Suprapubic skin (tissue), 4 donors: ENCODE data around the gene HDAC1. TPM values are rescaled to one million over a fixed set of nuclear protein-coding genes. Genes with fewer than 3 reads are reported as not detected.
"Not testable (repeated sequence)": the region's sequence is repeated elsewhere in the genome, so short reads cannot be mapped to it uniquely, and the experiment has no call there.

Experiments
- DNase-seq, 2 donors: peaks; one replicate each; pipeline ENCODE4 v3.0.0-alpha.2; 2019; ENCODE audit warnings: low spot score in 2 of 2
- H3K27ac ChIP-seq: fragments of 200-600 bp; sonication (generic); one replicate; pipeline ENCODE4 v1.5.1; 2019
- H3K27me3 ChIP-seq: fragments of 200-600 bp; sonication (generic); one replicate; pipeline ENCODE4 v1.5.1; 2019
- H3K36me3 ChIP-seq: fragments of 200-600 bp; sonication (generic); one replicate; pipeline ENCODE4 v1.5.1; 2019
- H3K4me1 ChIP-seq: fragments of 200-600 bp; sonication (generic); one replicate; pipeline ENCODE4 v1.5.1; 2019
- H3K4me3 ChIP-seq: fragments of 200-600 bp; sonication (generic); one replicate; pipeline ENCODE4 v1.5.1; 2019; ENCODE audit warnings: mild to moderate bottlenecking
- H3K9me3 ChIP-seq: fragments of 200-600 bp; sonication (generic); one replicate; pipeline ENCODE4 v1.5.1; 2019
- EP300 ChIP-seq: sonication (generic); formaldehyde crosslinking; IDR thresholded peaks from one replicate; pipeline ENCODE4 v1.6.1; 2017; ENCODE audit warnings: antibody characterized with exemption
- POLR2A ChIP-seq, 2 donors: fragments of 450-650 bp; IDR thresholded peaks; one replicate each; pipeline ENCODE4 v1.6.1; 2017; ENCODE audit warnings: antibody characterized with exemption in 2 of 2, mild to moderate bottlenecking in 2 of 2, moderate library complexity in 2 of 2
- POLR2AphosphoS5 ChIP-seq, 3 donors: sonication (generic); formaldehyde crosslinking; IDR thresholded peaks; one replicate each; pipeline ENCODE4 v1.6.1; 2017; ENCODE audit warnings: antibody characterized with exemption in 3 of 3
- WGBS: methylation state at CpG from one replicate; pipeline ENCODE4 v1.1.5; 2018; 5-methylcytosine and 5-hydroxymethylcytosine counted together
- total RNA-seq, 4 donors: library from RNA; depleted of rRNA; stranded (reverse); fragments of >200 nt; gene quantifications; one replicate each; pipeline ENCODE4 v1.1.0, GENCODE V29; 2016
- TF ChIP-seq, protein P1 (sequence below), 2 donors: fragments of 200-600 bp in 1 of 2; fragments of 450-650 bp in 1 of 2; sonication (generic) in 1 of 2; IDR thresholded peaks; one replicate each; pipeline ENCODE4 v1.5.1; 2016 to 2019; ENCODE audit warnings: antibody characterized with exemption in 2 of 2, mild to moderate bottlenecking in 1 of 2, moderate library complexity in 1 of 2

Gene HDAC1
- total RNA-seq, 4 donors from 2014 or later = 34.4 to 52.9 (median 40.2) TPM

- peak in 1 of 2 donors; percentile 61 for DNase-seq
These were observed 16.5 kb upstream of the HDAC1 start for GRCh38 chr1:32275424-32275823.

GRCh38 chr1:32276032-32276782 is 15.7 kb upstream of the HDAC1 start:
- WGBS = 85% methylated on average over 27 of the region's 30 CpGs
- no peak for TF ChIP-seq POLR2A (IDR thresholded peaks at IDR 0.05)
- TF ChIP-seq, protein P1, sequence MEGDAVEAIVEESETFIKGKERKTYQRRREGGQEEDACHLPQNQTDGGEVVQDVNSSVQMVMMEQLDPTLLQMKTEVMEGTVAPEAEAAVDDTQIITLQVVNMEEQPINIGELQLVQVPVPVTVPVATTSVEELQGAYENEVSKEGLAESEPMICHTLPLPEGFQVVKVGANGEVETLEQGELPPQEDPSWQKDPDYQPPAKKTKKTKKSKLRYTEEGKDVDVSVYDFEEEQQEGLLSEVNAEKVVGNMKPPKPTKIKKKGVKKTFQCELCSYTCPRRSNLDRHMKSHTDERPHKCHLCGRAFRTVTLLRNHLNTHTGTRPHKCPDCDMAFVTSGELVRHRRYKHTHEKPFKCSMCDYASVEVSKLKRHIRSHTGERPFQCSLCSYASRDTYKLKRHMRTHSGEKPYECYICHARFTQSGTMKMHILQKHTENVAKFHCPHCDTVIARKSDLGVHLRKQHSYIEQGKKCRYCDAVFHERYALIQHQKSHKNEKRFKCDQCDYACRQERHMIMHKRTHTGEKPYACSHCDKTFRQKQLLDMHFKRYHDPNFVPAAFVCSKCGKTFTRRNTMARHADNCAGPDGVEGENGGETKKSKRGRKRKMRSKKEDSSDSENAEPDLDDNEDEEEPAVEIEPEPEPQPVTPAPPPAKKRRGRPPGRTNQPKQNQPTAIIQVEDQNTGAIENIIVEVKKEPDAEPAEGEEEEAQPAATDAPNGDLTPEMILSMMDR (IDR thresholded peaks at IDR 0.05) = no peak
- no peak for TF ChIP-seq POLR2AphosphoS5 (IDR thresholded peaks at IDR 0.05)
- TF ChIP-seq EP300 = no peak

More at GRCh38 chr1:32275424-32275823, 16.5 kb upstream of the HDAC1 start:
- H3K27ac ChIP-seq = no peak overlapping the region
- no peak overlapping the region for H3K4me3 ChIP-seq
- WGBS = 14% methylated on average over 20 of the region's 41 CpGs
- H3K36me3 ChIP-seq = no peaks in the 10 kb centered on the region
- H3K27me3 ChIP-seq = peaks cover 22% of the 10 kb centered on the region
- no peaks in the 10 kb centered on the region for H3K9me3 ChIP-seq
- TF ChIP-seq, protein P1 (IDR thresholded peaks at IDR 0.05) = no peak
- no peak for TF ChIP-seq POLR2AphosphoS5 (IDR thresholded peaks at IDR 0.05)
- TF ChIP-seq EP300 = no peak
- TF ChIP-seq POLR2A (IDR thresholded peaks at IDR 0.05) = no peak
- peaks cover 3% of the 10 kb centered on the region for H3K4me1 ChIP-seq

GRCh38 chr1:32284777-32285176 is 7.1 kb upstream of the HDAC1 start:
- 95% methylated on average over 8 of the region's 8 CpGs for WGBS
- H3K9me3 ChIP-seq = not testable (repeated sequence)

More at GRCh38 chr1:32276032-32276782, 15.7 kb upstream of the HDAC1 start:
- Histone ChIP-seq H3K27me3 (peaks cover 22% of the 10 kb centered on the region), H3K36me3 (no peaks in the 10 kb centered on the region), H3K27ac (no peak overlapping the region), H3K9me3 (no peaks in the 10 kb centered on the region), H3K4me3 (no peak overlapping the region), H3K4me1 (peaks cover 3% of the 10 kb centered on the region)
- peak in 1 of 2 donors; percentile 61 for DNase-seq

GRCh38 chr1:32285658-32286057 is 6.2 kb upstream of the HDAC1 start:
- Histone ChIP-seq H3K4me1 (peaks cover under 1% of the 10 kb centered on the region), H3K27ac (no peak overlapping the region), H3K27me3 (no peaks in the 10 kb centered on the region), H3K4me3 (no peak overlapping the region), H3K9me3 (no peaks in the 10 kb centered on the region), H3K36me3 (no peaks in the 10 kb centered on the region)
- TF ChIP-seq, protein P1 (IDR thresholded peaks at IDR 0.05) = no peak
- TF ChIP-seq POLR2AphosphoS5 (IDR thresholded peaks at IDR 0.05) = no peak
- no peak for TF ChIP-seq POLR2A (IDR thresholded peaks at IDR 0.05)
- DNase-seq = no peak
- WGBS = 88% methylated on average over 2 of the region's 3 CpGs

More at GRCh38 chr1:32284777-32285176, 7.1 kb upstream of the HDAC1 start:
- H3K4me1 ChIP-seq, H3K27me3 ChIP-seq, H3K4me3 ChIP-seq, H3K36me3 ChIP-seq, DNase-seq, H3K27ac ChIP-seq: not testable (repeated sequence)

DNA sequence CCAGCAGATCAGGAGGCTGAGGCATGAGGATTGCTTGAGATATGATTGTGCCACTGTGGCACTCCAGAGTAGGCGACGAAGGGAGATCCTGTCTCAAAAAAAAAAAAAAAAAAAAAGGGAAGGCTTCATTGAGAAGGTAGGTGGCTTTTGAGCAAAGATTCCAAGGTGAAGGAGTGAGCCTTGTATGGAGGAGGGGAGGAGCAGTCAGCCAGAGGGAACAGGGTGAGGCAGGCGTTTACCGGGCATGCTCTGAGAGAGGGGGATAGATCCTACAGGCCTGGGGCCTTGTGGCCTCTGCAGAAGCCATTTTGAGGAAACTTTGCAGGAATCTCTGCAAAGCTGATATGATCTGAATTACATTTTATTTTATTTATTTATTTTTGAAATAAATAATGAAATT is 5.1 kb upstream of the HDAC1 start:
- TF ChIP-seq POLR2A (IDR thresholded peaks at IDR 0.05) (no peak), POLR2AphosphoS5 (IDR thresholded peaks at IDR 0.05) (no peak), EP300 (no peak)
- TF ChIP-seq, protein P1 (IDR thresholded peaks at IDR 0.05) = no peak
- no peaks in the 10 kb centered on the region for H3K36me3 ChIP-seq
- H3K9me3 ChIP-seq = no peaks in the 10 kb centered on the region
- 86% methylated on average over 4 of the region's 4 CpGs for WGBS
- H3K27ac ChIP-seq = no peak overlapping the region
- H3K4me1 ChIP-seq = peaks cover 9% of the 10 kb centered on the region
- DNase-seq = no peak
- no peaks in the 10 kb centered on the region for H3K27me3 ChIP-seq
- H3K4me3 ChIP-seq = no peak overlapping the region
